HG02571 (cell line): ENCODE results near the gene DUSP16.
"Not testable (repeated sequence)": the region's sequence is repeated elsewhere in the genome, so short reads cannot be mapped to it uniquely, and the experiment has no call there.

Experiments used
- ATAC-seq: cut with Tn5 transposase; IDR thresholded peaks from one replicate; pipeline ENCODE4 v1.9.1; 2021; ENCODE audit warnings: mild to moderate bottlenecking, moderate library complexity; ENCODE audit not compliant: unreplicated experiment

The DUSP16 gene

GRCh38 chr12:12471982-12472961, 90.4 kb downstream of the DUSP16 start:
- ATAC-seq: not testable (repeated sequence)

GRCh38 chr12:12470751-12471306, 91.8 kb downstream of the DUSP16 start:
- ATAC-seq: no peak

- ATAC-seq: no peak
These were observed 93.3 kb downstream of the DUSP16 start for GRCh38 chr12:12469386-12469785.

- ATAC-seq: no peak
These were observed 94.1 kb downstream of the DUSP16 start for GRCh38 chr12:12468575-12468974.

GRCh38 chr12:12467688-12468261, 94.9 kb downstream of the DUSP16 start:
- no peak for ATAC-seq

GRCh38 chr12:12467264-12467663, 95.4 kb downstream of the DUSP16 start:
- ATAC-seq: no peak

GRCh38 chr12:12466157-12466556, 96.5 kb downstream of the DUSP16 start:
- no peak for ATAC-seq

GRCh38 chr12:12465522-12465921, 97.1 kb downstream of the DUSP16 start:
- ATAC-seq: no peak

GRCh38 chr12:12461923-12462315, 100.7 kb downstream of the DUSP16 start:
- ATAC-seq: no peak

GRCh38 chr12:12460935-12461922, 101.4 kb downstream of the DUSP16 start:
- no peak for ATAC-seq

- no peak for ATAC-seq
These were observed 106.0 kb downstream of the DUSP16 start for GRCh38 chr12:12456637-12457036.

GRCh38 chr12:12454315-12454714, 108.3 kb downstream of the DUSP16 start:
- ATAC-seq: no peak

- ATAC-seq: no peak
These were observed 109.0 kb downstream of the DUSP16 start for GRCh38 chr12:12453635-12454034.

GRCh38 chr12:12452326-12452902, 110.2 kb downstream of the DUSP16 start:
- ATAC-seq: no peak

- ATAC-seq: no peak
These were observed 111.6 kb downstream of the DUSP16 start for GRCh38 chr12:12451098-12451497.

- no peak for ATAC-seq
These were observed 112.6 kb downstream of the DUSP16 start for GRCh38 chr12:12450043-12450471.

- ATAC-seq: no peak
These were observed 113.1 kb downstream of the DUSP16 start for GRCh38 chr12:12449533-12450025.

GRCh38 chr12:12447837-12448236, 114.8 kb downstream of the DUSP16 start:
- no peak for ATAC-seq

GRCh38 chr12:12447236-12447635, 115.4 kb downstream of the DUSP16 start:
- no peak for ATAC-seq

- no peak for ATAC-seq
These were observed 115.9 kb downstream of the DUSP16 start for GRCh38 chr12:12446786-12447185.
